Measurements from ENCODE around the gene CRPPA. TPM values are rescaled to one million over a fixed set of nuclear protein-coding genes. Genes with fewer than 3 reads are reported as not detected.

The CRPPA gene
- total and polyA plus RNA-seq, 2 of the 13 experiments (the other 11 are each of a cell fraction or from before 2014, with no cell fraction given) = 0.16 to 1.3 TPM

- no peak for TF ChIP-seq SCMH1 (CRISPR knock-in tag; IDR thresholded peaks at IDR 0.05; ENCODE audit: borderline replicate concordance)
- TF ChIP-seq RFX3 (CRISPR knock-in tag; IDR thresholded peaks at IDR 0.05) = no peak
- TF ChIP-seq SMAD1 (CRISPR knock-in tag; IDR thresholded peaks at IDR 0.05; ENCODE audit: borderline replicate concordance, low read depth) = no peak
- TF ChIP-seq GZF1 (CRISPR knock-in tag; IDR thresholded peaks at IDR 0.05) = peak; percentile 39; the same call in 1 of the 2 replicates
- TF ChIP-seq ZSCAN21 (CRISPR knock-in tag; IDR thresholded peaks at IDR 0.05; ENCODE audit: borderline replicate concordance) = no peak; the same call in 1 of the 2 replicates
- TF ChIP-seq ZNF460 (CRISPR knock-in tag; IDR thresholded peaks at IDR 0.05; ENCODE audit: borderline replicate concordance) = no peak
- TF ChIP-seq ZBTB4 (CRISPR knock-in tag; IDR thresholded peaks at IDR 0.05; ENCODE audit: borderline replicate concordance) = no peak
- no peak for TF ChIP-seq ZNF652 (CRISPR knock-in tag; IDR thresholded peaks at IDR 0.05; ENCODE audit: borderline replicate concordance, low read depth)
- no peak for TF ChIP-seq JUND (CRISPR knock-in tag; IDR thresholded peaks at IDR 0.05)
- no peak for TF ChIP-seq ZBTB37 (CRISPR knock-in tag; IDR thresholded peaks at IDR 0.05)
- TF ChIP-seq HNF4G (IDR thresholded peaks at IDR 0.05; ENCODE audit: borderline replicate concordance, low read depth, low read length) = peak; percentile 52
- TF ChIP-seq HNF4G (CRISPR knock-in tag; IDR thresholded peaks at IDR 0.05; ENCODE audit: borderline replicate concordance, low read depth) = no peak
- no peak for TF ChIP-seq RBM22 (optimal IDR thresholded peaks at IDR 0.05; ENCODE audit: low read length)
- TF ChIP-seq MYNN (CRISPR knock-in tag; IDR thresholded peaks at IDR 0.05; ENCODE audit: low read depth) = no peak
- TF ChIP-seq JARID2 (CRISPR knock-in tag; IDR thresholded peaks at IDR 0.05; ENCODE audit: insufficient replicate concordance) = no peak
- TF ChIP-seq TOPORS (CRISPR knock-in tag; IDR thresholded peaks at IDR 0.05) = peak; percentile 58; the same call in 1 of the 2 replicates
- no peak for TF ChIP-seq ZFP36L1 (CRISPR knock-in tag; IDR thresholded peaks at IDR 0.05)
- TF ChIP-seq ZNF232 (CRISPR knock-in tag; IDR thresholded peaks at IDR 0.05; ENCODE audit: borderline replicate concordance) = 0 out of 2 replicates have a peak, but pooled peaks have one; percentile 31
- TF ChIP-seq ZFP91 (CRISPR knock-in tag; IDR thresholded peaks at IDR 0.05; ENCODE audit: borderline replicate concordance) = peak; percentile 11; the same call in 1 of the 2 replicates
- no peak for TF ChIP-seq GLMP (CRISPR knock-in tag; IDR thresholded peaks at IDR 0.05; ENCODE audit: borderline replicate concordance)
- no peak for TF ChIP-seq ZNF253 (CRISPR knock-in tag; IDR thresholded peaks at IDR 0.05; ENCODE audit: borderline replicate concordance)
- peak; percentile 59; the same call in 1 of the 2 replicates for TF ChIP-seq ATF7-NPFF (CRISPR knock-in tag; IDR thresholded peaks at IDR 0.05; ENCODE audit: low read depth)
Observed at GRCh38 chr7:16421333-16422102, at the start of gene CRPPA (continued).
